CD14-positive monocyte (primary cell): Measurements from ENCODE around the gene TEAD1. TPM values are rescaled to one million over a fixed set of nuclear protein-coding genes. Genes with fewer than 3 reads are reported as not detected.
A peak's percentile ranks its signal among the peaks of the same experiment; 100 is the strongest.

Experiments used
- DNase-seq, 3 donors: peaks; one replicate each; pipeline ENCODE4 v3.0.0-alpha.2; 2011 to 2022
- H2AFZ ChIP-seq: 2 replicates; pipeline ENCODE4 v1.6.0; 2012; ENCODE audit warnings: mild to moderate bottlenecking, low read depth, low read length, inconsistent platforms; ENCODE audit not compliant: insufficient read depth, poor library complexity, severe bottlenecking
- H3K27ac ChIP-seq, 2 donors: 1 replicate in 1 of 2; 2 replicates in 1 of 2; pipeline ENCODE4 v1.5.1; 2012 to 2013; ENCODE audit warnings: low read length in 2 of 2, control low read depth in 1 of 2, inconsistent platforms in 1 of 2, low read depth in 1 of 2, mild to moderate bottlenecking in 1 of 2
- H3K27me3 ChIP-seq, 2 donors: one replicate each; pipeline versions ENCODE4 v1.6.0 to v1.6.1; 2011 to 2013; ENCODE audit warnings: low read length in 2 of 2; ENCODE audit not compliant: control insufficient read depth in 2 of 2, insufficient read depth in 2 of 2
- H3K36me3 ChIP-seq, 2 donors: replicated peaks in 1 of 2; 1 replicate in 1 of 2; 2 replicates in 1 of 2; pipeline versions ENCODE4 v1.5.1 to v1.6.1; 2012 to 2013; ENCODE audit warnings: low read length in 2 of 2, control low read depth in 1 of 2, inconsistent platforms in 1 of 2, mild to moderate bottlenecking in 1 of 2; ENCODE audit not compliant: insufficient read depth in 2 of 2, control insufficient read depth in 1 of 2
- H3K4me1 ChIP-seq, 2 donors: 1 replicate in 1 of 2; 2 replicates in 1 of 2; pipeline versions ENCODE4 v1.5.1 to v1.6.1; 2012 to 2013; ENCODE audit warnings: low read length in 2 of 2, control low read depth in 1 of 2, inconsistent platforms in 1 of 2, mild to moderate bottlenecking in 1 of 2, moderate library complexity in 1 of 2; ENCODE audit not compliant: insufficient read depth in 2 of 2, control insufficient read depth in 1 of 2
- H3K4me2 ChIP-seq: replicated peaks from 2 replicates; pipeline ENCODE3; 2012; ENCODE audit warnings: low read length, moderate library complexity, mild to moderate bottlenecking; ENCODE audit not compliant: poor library complexity, severe bottlenecking; ENCODE audit errors: extremely low read depth
- H3K4me3 ChIP-seq, 3 experiments: fragments of 200-600 bp in 1 of 3; sonication (generic) in 1 of 3; replicated peaks in 1 of 3; 1 replicate in 2 of 3; 2 replicates in 1 of 3; pipeline ENCODE4 v1.5.1; 2011 to 2013; ENCODE audit warnings: low read length in 3 of 3, mild to moderate bottlenecking in 3 of 3, control low read depth in 2 of 3, low read depth in 2 of 3, inconsistent platforms in 1 of 3, moderate library complexity in 1 of 3
- H3K79me2 ChIP-seq: 2 replicates; pipeline ENCODE4 v1.6.0; 2012; ENCODE audit warnings: mild to moderate bottlenecking, control low read depth, inconsistent platforms, low read length, moderate library complexity; ENCODE audit not compliant: insufficient read depth
- H3K9ac ChIP-seq: 2 replicates; pipeline ENCODE4 v1.6.0; 2017; ENCODE audit warnings: low read length, mild to moderate bottlenecking; ENCODE audit not compliant: insufficient read depth, poor library complexity, severe bottlenecking
- H3K9me3 ChIP-seq, 2 donors: replicated peaks in 1 of 2; 1 replicate in 1 of 2; 2 replicates in 1 of 2; pipeline versions ENCODE4 v1.5.1 to v1.6.1; 2012 to 2013; ENCODE audit warnings: low read length in 2 of 2, control low read depth in 1 of 2; ENCODE audit not compliant: control insufficient read depth in 1 of 2, insufficient read depth in 1 of 2
- H4K20me1 ChIP-seq: 2 replicates; pipeline ENCODE4 v1.6.0; 2012; ENCODE audit warnings: mild to moderate bottlenecking, low read length, control low read depth, moderate library complexity; ENCODE audit not compliant: insufficient read depth
- H3K27ac Mint-ChIP-seq, 7 donors: one replicate each; pipeline ENCODE4 v1.8.0; 2020; ENCODE audit warnings: mild to moderate bottlenecking in 7 of 7, mixed read lengths in 7 of 7, moderate library complexity in 6 of 7, inconsistent platforms in 2 of 7
- H3K27me3 Mint-ChIP-seq, 3 donors: one replicate each; pipeline ENCODE4 v1.8.0; 2021 to 2022; ENCODE audit warnings: low read depth in 3 of 3, mild to moderate bottlenecking in 3 of 3, mixed read lengths in 3 of 3, moderate library complexity in 3 of 3, inconsistent platforms in 1 of 3
- H3K36me3 Mint-ChIP-seq, 2 donors: one replicate each; pipeline ENCODE4 v1.8.0; 2020; ENCODE audit warnings: mixed read lengths in 2 of 2, inconsistent platforms in 1 of 2, mild to moderate bottlenecking in 1 of 2
- H3K4me1 Mint-ChIP-seq: one replicate; pipeline ENCODE4 v1.8.0; 2020; ENCODE audit warnings: mild to moderate bottlenecking, mixed read lengths
- H3K4me3 Mint-ChIP-seq, 2 donors: one replicate each; pipeline ENCODE4 v1.8.0; 2020; ENCODE audit warnings: mild to moderate bottlenecking in 2 of 2, mixed read lengths in 2 of 2, moderate library complexity in 1 of 2
- H3K9me3 Mint-ChIP-seq, 7 donors: one replicate each; pipeline ENCODE4 v1.8.0; 2020 to 2022; ENCODE audit warnings: mixed read lengths in 7 of 7, mild to moderate bottlenecking in 6 of 7, moderate library complexity in 6 of 7, inconsistent platforms in 2 of 7
- CTCF ChIP-seq: fragments of 200-600 bp; IDR thresholded peaks from one replicate; pipeline ENCODE4 v1.8.0; 2022; ENCODE audit warnings: antibody characterized with exemption, mild to moderate bottlenecking
- WGBS: methylation state at CpG from one replicate; pipeline ENCODE4 v1.1.5; 2013; ENCODE audit warnings: missing lambda C conversion rate; ENCODE audit not compliant: insufficient coverage; 5-methylcytosine and 5-hydroxymethylcytosine counted together
- intact Hi-C, 2 donors: fragments of 100-400 bp; cut with micrococcal nuclease; formaldehyde crosslinking; loops; one replicate each; pipeline versions ENCODE4 v1.15.0 to v1.15.1; 2023
- polyA plus RNA-seq, 3 donors: library from polyadenylated mRNA; depleted of rRNA in 1 of 3; unstranded in 2 of 3; stranded (reverse) in 1 of 3; fragments of 300-500 nt in 2 of 3; fragments of >200 nt in 1 of 3; fragmentation: Illumina TruSeq in 2 of 3; gene quantifications; 1 replicate in 2 of 3; 2 replicates in 1 of 3; pipeline ENCODE4 v1.2.3, GENCODE V29; 2012 to 2021

TEAD1 gene
- polyA plus RNA-seq, 3 donors = not detected

DNA sequence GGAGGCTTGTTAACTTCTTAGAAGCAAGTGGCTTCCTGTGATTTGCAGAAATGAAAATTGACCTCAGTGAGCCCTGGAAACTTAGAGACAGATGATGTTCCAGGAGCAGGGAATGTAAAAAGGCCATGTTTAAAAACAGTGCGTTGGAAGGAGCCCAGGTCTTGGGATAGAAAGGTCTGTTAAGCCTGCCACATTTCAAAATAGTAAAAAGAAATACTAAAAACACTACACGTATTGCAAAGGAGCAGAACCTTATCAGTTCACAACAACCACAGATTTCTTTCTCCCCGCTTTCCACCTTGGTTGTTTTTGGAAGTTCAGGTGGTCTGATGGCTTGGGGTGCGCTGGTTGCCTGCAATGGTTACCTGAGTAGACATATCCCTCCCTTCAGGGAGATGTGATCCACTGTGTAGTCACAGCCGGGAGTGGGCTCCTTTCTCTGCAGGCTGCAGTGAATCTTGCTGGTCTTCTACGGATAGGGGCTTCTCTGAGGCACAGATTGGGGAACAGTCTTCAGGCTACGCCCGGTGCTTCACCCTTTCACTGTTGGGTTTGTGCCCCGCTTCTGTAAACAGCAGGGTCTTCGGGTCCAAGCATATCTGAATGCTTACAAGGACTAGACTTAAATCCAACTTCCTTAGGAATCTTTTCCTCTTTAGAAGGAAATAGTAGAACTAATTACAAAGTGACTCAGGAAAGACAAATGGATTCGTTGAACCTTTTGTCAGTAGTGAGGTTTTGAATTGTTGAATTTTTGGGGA is 1.9 kb downstream of the TEAD1 start:
- H2AFZ ChIP-seq = no peak overlapping the region
- peak overlapping the region in 1 of 2 donors; percentile 57 for H3K4me3 Mint-ChIP-seq
- H3K36me3 ChIP-seq = no peaks in the 10 kb centered on the region
- H4K20me1 ChIP-seq = no peaks in the 10 kb centered on the region
- peaks cover 76 to 84% (median 82%) of the 10 kb centered on the region in 3 donors for H3K27me3 Mint-ChIP-seq
- H3K9me3 Mint-ChIP-seq = peaks cover 0 to 21% (median 14%) of the 10 kb centered on the region in 7 donors
- no peak overlapping the region for H3K4me2 ChIP-seq
- peaks cover 7 to 8% of the 10 kb centered on the region in 2 donors for H3K4me1 ChIP-seq
- H3K9ac ChIP-seq = no peak overlapping the region
- intact Hi-C loops = no loop called here
- H3K79me2 ChIP-seq = no peaks in the 10 kb centered on the region
- H3K36me3 Mint-ChIP-seq = peaks cover 3 to 6% of the 10 kb centered on the region in 2 donors
- TF ChIP-seq CTCF = no peak
- H3K27me3 ChIP-seq = peaks cover 80 to 86% of the 10 kb centered on the region in 2 donors
- no peak for DNase-seq
- WGBS = 4% methylated on average over 3 of the region's 11 CpGs
- peaks cover 0 to 26% of the 10 kb centered on the region in 2 donors for H3K9me3 ChIP-seq
- no peak overlapping the region for H3K27ac Mint-ChIP-seq
- H3K4me3 ChIP-seq = no peak overlapping the region
- H3K27ac ChIP-seq = no peak overlapping the region
- peaks cover 13% of the 10 kb centered on the region for H3K4me1 Mint-ChIP-seq

GRCh38 chr11:12677131-12677530 is 2.9 kb downstream of the TEAD1 start:
- Histone ChIP-seq H3K36me3 (no peaks in the 10 kb centered on the region), H3K4me1 (peaks cover 7 to 8% of the 10 kb centered on the region in 2 donors), H3K4me3 (no peak overlapping the region), H3K9me3 (peaks cover 0 to 26% of the 10 kb centered on the region in 2 donors), H3K27me3 (peaks cover 81 to 88% of the 10 kb centered on the region in 2 donors), H2AFZ (no peak overlapping the region), H3K9ac (no peak overlapping the region), H3K4me2 (no peak overlapping the region), H3K79me2 (no peaks in the 10 kb centered on the region), H4K20me1 (no peaks in the 10 kb centered on the region), H3K27ac (no peak overlapping the region)
- no peak for TF ChIP-seq CTCF
- Mint-ChIP-seq H3K36me3 (peaks cover 3 to 6% of the 10 kb centered on the region in 2 donors), H3K4me1 (peaks cover 13% of the 10 kb centered on the region), H3K27me3 (peaks cover 80 to 90% (median 85%) of the 10 kb centered on the region in 3 donors), H3K9me3 (peaks cover 0 to 23% (median 14%) of the 10 kb centered on the region in 7 donors), H3K4me3 (peak overlapping the region in 1 of 2 donors; percentile 57), H3K27ac (no peak overlapping the region)
- DNase-seq = no peak
- no CpG with 5 or more reads among the region's 3 CpGs for WGBS
- intact Hi-C loops = no loop called here
